ENCODE measurements around the gene HSPB7. TPM values are rescaled to one million over a fixed set of nuclear protein-coding genes. Genes with fewer than 3 reads are reported as not detected.
"Not testable (repeated sequence)": the region's sequence is repeated elsewhere in the genome, so short reads cannot be mapped to it uniquely, and the experiment has no call there.

Gene HSPB7
- total RNA-seq, 1 donor from 2014 or later, result 1.2 TPM

DNA sequence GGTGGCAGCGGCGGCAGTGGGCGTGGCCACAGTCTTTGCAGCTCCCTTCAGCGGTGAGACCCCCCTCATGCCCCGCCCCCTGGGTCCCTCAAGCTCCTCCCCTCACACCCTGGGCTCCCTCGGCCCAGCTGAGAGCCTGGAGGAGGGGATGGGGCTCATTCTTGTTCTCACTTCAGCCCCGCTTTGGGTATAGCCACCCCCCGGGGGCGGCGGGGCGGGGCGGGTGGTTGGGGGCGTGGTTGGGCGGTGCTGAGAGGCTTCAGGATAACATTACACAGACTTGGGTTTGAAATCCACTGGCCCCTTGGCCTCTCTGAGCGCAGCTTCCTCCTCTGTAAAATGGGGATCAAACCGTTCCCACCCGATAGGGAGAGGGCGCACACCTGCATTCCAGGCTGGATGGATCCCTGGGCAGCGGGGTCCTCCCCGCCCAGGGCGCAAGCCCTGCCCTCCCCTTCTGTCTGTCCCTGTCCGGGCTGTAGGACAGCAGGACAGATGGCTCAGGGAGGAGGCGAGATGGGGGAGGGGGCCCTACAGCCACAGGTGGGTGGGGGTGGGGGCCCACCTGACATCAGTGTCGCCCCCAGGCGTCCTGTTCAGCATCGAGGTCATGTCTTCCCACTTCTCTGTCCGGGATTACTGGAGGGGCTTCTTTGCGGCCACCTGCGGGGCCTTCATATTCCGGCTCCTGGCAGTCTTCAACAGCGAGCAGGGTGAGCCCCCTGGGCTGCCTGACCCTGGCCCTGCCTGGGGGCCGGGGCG, 9.1 kb upstream of the HSPB7 start:
- ATAC-seq, result no peak
- DNase-seq (ENCODE audit: low spot score), result no peak

GRCh38 chr1:16026302-16026701, 8.5 kb upstream of the HSPB7 start:
- not testable (repeated sequence) for ATAC-seq; DNase-seq (ENCODE audit: low spot score)

- DNase-seq (ENCODE audit: low spot score), result peak; percentile 81
- peak; percentile 88 for ATAC-seq
Measured at GRCh38 chr1:16023050-16023653, 5.3 kb upstream of the HSPB7 start.

- DNase-seq (ENCODE audit: low spot score) (no peak), ATAC-seq (no peak)
Measured at GRCh38 chr1:16022393-16022792, 4.5 kb upstream of the HSPB7 start.

GRCh38 chr1:16021681-16022080, 3.8 kb upstream of the HSPB7 start, which contains the start of gene CLCNKA:
TSS of gene CLCNKA (plus strand) at chr1:16022036. CDS start at chr1:16022620, 584 bp downstream.
- DNase-seq (ENCODE audit: low spot score) (no peak), ATAC-seq (no peak)

- ATAC-seq; DNase-seq (ENCODE audit: low spot score): not testable (repeated sequence)
Measured at GRCh38 chr1:16020878-16021277, 3.0 kb upstream of the HSPB7 start.

DNA sequence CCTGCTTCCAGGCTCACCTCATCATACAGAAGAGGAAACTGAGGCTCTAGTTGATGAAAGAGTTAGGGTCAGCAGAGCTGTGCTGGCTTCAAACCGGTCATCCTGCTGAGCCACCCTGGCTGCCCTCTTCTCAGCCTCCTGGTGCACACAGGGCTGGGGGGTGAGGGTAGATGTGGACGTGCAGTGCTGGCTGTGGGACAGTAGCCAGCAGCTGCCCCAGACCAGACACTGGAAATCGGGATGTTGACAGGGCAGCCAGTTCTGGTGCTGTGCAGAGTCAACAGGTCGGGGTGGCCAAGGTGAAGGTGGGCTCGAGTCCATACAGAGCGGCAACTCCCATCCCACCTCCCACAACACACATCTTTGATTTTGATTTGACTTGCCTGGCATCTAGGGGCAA, 2.5 kb upstream of the HSPB7 start:
- DNase-seq (ENCODE audit: low spot score) (no peak), ATAC-seq (no peak)

- DNase-seq (ENCODE audit: low spot score), result no peak
- ATAC-seq, result no peak
Measured at GRCh38 chr1:16019644-16020277, 1.9 kb upstream of the HSPB7 start.

DNA sequence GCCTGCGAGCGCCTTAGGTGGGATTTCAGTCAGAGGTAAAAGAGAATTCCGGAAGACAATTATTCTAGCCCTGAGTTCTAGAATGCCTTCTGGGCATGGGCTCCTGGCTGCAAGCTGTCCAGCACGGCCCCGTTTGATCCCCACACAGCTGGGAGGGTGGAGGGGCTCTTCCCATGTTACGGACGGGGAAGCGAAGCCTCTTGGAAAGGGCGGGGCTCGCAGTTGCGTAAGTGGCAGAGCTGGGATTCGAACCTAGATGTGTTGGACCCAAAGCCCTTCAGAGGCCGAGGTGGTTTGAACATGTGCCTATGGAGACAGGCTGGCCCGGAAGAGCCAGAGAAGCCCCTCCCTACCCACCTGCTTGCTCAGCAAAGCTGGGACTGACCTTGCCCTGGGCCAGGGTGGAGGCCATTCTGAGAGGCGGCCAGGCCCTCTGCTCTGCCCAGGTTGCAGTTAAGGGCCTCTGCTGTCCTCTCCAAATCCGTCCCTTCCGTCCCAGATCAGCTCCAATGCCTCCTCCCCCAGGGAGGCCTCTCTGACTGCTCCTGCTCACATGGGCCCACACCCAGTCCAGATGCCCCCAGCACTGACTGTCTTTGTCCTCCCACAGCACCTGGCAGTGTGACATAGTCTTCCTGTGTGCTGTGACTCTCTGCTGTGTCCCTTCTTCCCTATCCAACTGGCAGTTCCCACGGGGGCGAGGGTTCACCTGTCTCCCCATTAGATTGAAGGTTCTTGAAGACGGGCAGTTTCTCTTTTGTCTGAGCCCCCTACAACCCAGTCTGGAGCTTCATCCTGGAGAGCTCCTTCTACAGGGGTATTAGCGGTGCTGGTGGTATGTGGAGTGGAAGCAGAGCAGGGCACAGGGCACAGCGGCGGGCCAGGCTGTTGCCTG, 1.2 kb upstream of the HSPB7 start:
- ATAC-seq (no peak), DNase-seq (ENCODE audit: low spot score) (no peak)

DNA sequence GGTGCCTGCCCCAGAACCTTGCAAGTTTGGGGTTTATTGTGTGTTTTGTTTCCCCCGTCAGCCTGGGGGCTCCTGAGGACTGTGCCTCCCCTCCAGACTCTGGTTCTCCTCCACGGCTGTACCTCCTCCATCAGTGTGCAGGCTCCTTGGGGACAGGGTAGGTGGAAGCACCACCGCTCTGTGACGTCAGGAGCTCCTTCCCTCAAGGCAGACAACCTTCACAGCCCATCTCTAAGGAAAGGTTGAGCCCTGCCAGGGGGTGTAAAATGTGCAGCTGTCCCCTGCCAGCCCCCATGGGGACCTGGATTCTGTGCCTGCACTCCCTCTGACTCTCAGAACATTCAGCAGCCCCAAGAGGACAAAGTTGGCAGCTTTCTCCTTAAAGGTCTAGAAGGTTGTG, 465 bp upstream of the HSPB7 start:
- DNase-seq (ENCODE audit: low spot score), result no peak
- no peak for ATAC-seq

DNA sequence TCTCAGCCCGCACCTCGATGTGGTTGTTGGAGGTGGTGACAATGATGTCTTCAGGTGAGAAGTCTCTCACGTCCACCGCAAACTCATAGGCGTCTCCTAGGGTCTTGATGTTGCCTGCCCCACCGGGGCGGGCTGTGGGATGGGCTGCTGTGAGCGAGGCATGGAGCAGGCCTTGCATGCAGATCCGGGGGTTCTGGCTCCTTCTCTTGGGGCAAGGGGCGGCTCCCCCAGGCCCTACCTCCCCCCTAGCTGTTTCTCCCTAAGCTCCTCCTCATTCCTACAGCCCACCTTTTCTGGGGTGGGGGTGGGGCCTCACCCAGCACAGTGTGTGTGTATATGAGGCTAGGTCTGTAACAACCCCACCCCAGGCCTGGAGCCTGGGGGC, 775 bp downstream of the HSPB7 start:
- ATAC-seq (no peak), DNase-seq (ENCODE audit: low spot score) (no peak)

DNA sequence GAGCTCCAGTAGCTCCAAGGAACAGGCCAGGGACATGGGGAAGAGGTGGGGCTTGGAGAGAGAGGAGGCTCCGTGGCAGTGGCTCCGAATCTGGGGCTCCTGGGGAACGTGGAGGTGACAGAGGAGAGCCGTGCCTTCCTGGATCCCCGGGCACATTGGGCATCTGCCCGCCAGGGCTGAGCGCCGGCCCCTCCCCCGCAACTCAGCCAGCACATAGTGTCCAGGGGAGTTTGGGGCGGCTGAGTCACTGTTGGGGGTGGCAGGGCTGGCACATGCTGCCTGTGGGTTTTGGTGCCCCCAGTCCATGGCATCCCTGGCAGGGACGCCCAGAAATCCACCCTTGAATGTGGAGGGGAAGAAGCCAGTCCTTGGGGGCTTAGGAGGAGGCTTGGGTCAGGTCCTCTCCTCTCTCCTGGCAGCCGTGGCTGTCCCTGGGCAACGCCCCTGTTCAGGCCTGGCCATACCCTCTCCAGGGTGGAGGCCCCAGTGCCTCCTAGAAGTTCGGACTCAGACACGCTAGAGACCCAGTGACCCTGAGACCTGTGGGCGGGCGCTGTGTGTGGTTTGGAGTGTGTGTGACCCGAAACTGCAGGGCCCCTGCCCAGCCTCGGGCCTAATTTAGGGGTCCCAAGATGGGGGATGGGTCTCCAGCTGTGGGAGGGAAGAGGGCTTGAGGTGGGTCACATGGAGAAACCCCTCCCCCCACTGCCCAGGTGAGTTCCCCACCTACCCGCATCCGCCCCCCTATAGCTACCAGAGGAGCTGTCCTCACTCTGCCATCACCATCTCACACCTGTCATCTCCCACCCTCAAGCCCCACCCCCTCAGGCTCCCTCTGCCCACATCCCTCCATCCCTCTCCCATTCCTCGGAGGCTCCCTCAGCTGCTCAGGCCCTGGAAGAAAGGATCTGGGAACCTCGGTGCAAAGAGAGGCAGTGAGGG, 1.6 kb downstream of the HSPB7 start:
- DNase-seq (ENCODE audit: low spot score) (no peak), ATAC-seq (no peak)

DNA sequence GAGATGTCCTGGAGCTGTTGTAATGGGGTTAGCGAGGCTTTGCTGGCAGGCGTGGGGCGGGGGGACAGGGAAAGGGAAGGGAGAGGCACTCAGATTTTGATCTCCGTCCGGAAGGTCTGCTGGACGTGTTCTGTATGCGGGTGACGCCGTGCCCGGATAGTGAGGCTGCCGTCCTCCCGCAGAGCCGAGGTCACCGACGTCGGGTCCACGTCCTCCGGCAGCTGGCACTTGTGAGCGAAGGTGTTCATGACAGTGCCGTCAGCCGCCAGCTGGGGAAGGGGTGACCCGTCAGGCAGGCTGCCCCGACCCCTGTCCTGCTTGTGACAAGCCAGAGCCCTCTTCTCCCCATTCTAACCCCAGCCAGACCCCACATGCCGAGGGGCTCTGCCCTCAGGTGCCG, 2.4 kb downstream of the HSPB7 start:
- no peak for DNase-seq (ENCODE audit: low spot score)

DNA sequence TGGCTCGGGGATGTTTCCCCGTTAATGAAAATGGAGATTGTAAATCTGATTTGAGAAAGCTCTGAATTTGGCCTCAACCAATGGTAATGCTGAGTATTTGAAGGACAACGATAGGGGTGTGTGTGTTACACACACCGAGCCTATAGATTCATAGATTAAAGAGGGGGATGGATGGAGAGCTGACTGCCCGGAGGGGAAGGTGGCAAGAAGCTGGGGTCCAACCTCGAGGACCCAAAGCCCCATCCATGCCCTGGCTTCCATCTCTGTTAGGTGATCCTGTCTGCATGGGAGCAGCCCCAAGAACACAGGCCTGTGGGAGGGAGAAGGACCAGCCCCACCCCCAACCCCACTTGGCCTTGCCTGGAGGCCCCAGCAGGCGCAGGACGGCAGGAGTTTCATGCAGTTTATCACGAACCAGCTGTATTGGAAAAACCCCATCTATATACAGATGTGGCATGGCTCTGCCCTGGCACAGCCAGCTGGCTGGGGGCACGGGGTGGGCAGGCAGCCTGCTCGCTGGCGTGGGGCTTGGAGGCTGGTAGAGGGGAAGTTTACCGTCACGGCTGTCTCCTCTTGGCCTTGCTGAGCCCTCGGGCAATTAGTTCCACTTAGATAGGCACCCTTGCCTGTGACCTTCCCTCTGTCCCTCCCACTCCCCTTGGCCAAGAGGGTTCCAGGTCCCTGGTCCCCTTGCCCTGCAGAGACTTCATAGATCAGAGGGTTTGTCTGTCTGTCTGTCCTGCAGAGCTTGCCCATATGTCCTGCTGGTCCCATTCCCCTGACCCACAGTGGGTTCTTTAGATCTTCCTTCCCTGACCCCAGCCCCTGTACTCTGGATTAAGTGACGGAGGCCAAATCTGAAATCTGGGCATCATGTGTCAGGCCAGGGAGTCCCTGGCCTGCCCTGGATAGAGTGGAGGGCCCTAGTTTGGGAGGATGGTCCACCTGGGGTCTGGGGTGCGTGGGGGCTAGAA, 3.0 kb downstream of the HSPB7 start:
- no peak for DNase-seq (ENCODE audit: low spot score)
- no peak for ATAC-seq

More for the DNA sequence above, 2.4 kb downstream of the HSPB7 start:
- no peak for ATAC-seq

DNA sequence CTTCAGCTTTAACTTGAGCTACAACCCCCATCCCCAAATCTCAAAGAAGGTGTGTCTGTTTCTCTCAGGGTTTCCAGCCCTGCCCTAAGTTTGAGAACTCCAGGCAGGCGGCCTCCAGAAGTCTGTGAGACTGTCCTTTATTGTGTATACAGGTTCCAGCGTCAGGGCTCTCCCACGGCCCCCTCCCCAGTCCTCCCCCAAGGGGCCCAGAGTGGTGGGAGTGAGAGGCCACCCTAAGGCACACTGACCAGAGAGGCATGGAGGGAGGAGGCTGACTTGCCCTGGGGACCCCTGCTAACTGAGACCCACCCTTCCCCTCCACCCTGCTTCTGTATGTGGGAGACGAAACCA, 4.0 kb downstream of the HSPB7 start:
- ATAC-seq, result no peak
- DNase-seq (ENCODE audit: low spot score), result no peak

- DNase-seq (ENCODE audit: low spot score) (no peak), ATAC-seq (peak; percentile 2)
Measured at GRCh38 chr1:16013220-16013907, 4.5 kb downstream of the HSPB7 start.

DNA sequence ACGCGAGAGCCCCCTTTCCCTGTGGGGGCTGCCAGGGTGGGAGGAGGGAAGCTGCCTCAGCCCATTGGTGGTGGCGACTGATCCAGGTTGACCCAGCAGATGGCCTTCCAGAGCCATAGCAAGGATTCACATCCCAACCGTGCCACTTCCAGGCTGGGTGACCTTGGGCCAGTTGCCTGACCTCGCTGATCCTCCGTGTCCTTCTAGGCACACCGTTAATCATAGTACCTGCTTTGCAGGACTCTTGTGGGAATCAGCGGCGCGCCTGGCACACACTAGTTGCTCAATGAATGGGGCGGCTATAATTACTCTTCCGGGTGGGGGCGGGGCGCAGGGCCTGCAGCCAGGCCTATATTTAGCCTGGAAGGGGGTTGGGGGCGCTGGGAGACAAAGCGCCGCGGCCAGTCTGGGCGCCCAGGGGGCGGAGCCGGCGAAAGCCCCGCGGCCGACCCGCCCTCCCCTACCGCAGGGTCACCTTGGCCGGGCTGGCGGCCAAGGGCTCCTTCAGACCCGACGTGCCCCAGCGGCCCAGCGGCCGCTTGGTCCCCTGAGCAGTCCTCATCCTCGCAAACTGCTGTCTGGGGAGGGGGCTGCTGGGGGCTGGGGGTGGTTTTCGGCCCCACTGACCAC, 5.1 kb downstream of the HSPB7 start:
- ATAC-seq (peak; percentile 63), DNase-seq (ENCODE audit: low spot score) (peak; percentile 63)

All from left lobe of liver (tissue), 2 donors.